NCI-H526 treated with DMSO at 0.1 percent for 48 hours (cell line): ENCODE data around the gene APOM.

ENCODE experiments used
- DNase-seq: peaks from one replicate; lab custom pipeline; 2025; lab: John Stamatoyannopoulos, UW

Gene APOM

DNA sequence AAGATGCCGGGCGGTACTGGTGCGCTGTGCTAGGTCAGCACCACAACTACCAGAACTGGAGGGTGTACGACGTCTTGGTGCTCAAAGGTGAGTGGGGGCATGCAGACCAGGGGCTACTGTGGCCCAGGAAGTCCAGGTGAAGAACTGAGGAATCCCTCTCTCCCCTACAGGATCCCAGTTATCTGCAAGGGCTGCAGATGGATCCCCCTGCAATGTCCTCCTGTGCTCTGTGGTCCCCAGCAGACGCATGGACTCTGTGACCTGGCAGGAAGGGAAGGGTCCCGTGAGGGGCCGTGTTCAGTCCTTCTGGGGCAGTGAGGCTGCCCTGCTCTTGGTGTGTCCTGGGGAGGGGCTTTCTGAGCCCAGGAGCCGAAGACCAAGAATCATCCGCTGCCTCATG is 52.0 kb downstream of the APOM start:
- DNase-seq: no peak
